Peyer's patch (tissue), 4 donors: ENCODE data around the gene PPM1M. TPM values are rescaled to one million over a fixed set of nuclear protein-coding genes. Genes with fewer than 3 reads are reported as not detected.
A peak's percentile ranks its signal among the peaks of the same experiment; 100 is the strongest.

Source experiments
- DNase-seq, 3 donors: peaks; one replicate each; pipeline ENCODE4 v3.0.0-alpha.2; 2017 to 2019
- H3K27ac ChIP-seq, 4 donors: fragments of 200-600 bp; sonication (generic); one replicate each; pipeline ENCODE4 v1.5.1; 2016 to 2019
- H3K27me3 ChIP-seq, 2 donors: fragments of 200-600 bp; sonication (generic); one replicate each; pipeline ENCODE4 v1.5.1; 2019
- H3K36me3 ChIP-seq, 3 donors: fragments of 200-600 bp; sonication (generic); one replicate each; pipeline ENCODE4 v1.5.1; 2016 to 2019
- H3K4me1 ChIP-seq, 4 donors: fragments of 200-600 bp; sonication (generic); one replicate each; pipeline ENCODE4 v1.5.1; 2016 to 2019
- H3K4me3 ChIP-seq, 4 donors: fragments of 200-600 bp; sonication (generic); 1 replicate in 3 of 4; 2 replicates in 1 of 4; pipeline ENCODE4 v1.5.1; 2016 to 2019; ENCODE audit warnings: mild to moderate bottlenecking in 1 of 4
- H3K9me3 ChIP-seq, 4 donors: fragments of 200-600 bp; sonication (generic); one replicate each; pipeline ENCODE4 v1.5.1; 2016 to 2019; ENCODE audit warnings: mild to moderate bottlenecking in 1 of 4
- CTCF ChIP-seq, 6 experiments: fragments of 450-650 bp in 4 of 6; fragments of 200-600 bp in 2 of 6; sonication (generic) in 1 of 6; IDR thresholded peaks; one replicate each; pipeline ENCODE4 v1.5.1; 2017 to 2019; ENCODE audit warnings: antibody characterized with exemption in 6 of 6, mild to moderate bottlenecking in 3 of 6, moderate library complexity in 1 of 6
- POLR2A ChIP-seq, 2 donors: fragments of 450-650 bp; IDR thresholded peaks; one replicate each; pipeline ENCODE4 v1.5.1; 2017; ENCODE audit warnings: antibody characterized with exemption in 2 of 2, mild to moderate bottlenecking in 2 of 2, moderate library complexity in 2 of 2
- total RNA-seq, 4 donors: library from RNA; depleted of rRNA; stranded (reverse); fragments of >200 nt; gene quantifications; one replicate each; pipeline ENCODE4 v1.1.0, GENCODE V29; 2016

The PPM1M gene
- total RNA-seq, 4 donors from 2014 or later = 4.0 to 32.2 (median 6.7) TPM

GRCh38 chr3:52277071-52277964 is 31.8 kb downstream of the PPM1M start:
- peak; percentile 79 to 89 (median 83) for DNase-seq
- Histone ChIP-seq H3K4me3 (peak overlapping the region; percentile 69 to 99 (median 80)), H3K36me3 (no peaks in the 10 kb centered on the region), H3K9me3 (no peaks in the 10 kb centered on the region), H3K4me1 (peaks cover 0 to 58% (median 13%) of the 10 kb centered on the region in 4 donors), H3K27ac (peak overlapping the region; percentile 95 to 100 (median 97)), H3K27me3 (no peaks in the 10 kb centered on the region)
- TF ChIP-seq CTCF (IDR thresholded peaks at IDR 0.05) (no peak), POLR2A (IDR thresholded peaks at IDR 0.05) (peak in 1 of 2 donors; percentile 46)

GRCh38 chr3:52277972-52278509 is 32.5 kb downstream of the PPM1M start:
- Histone ChIP-seq H3K9me3 (no peaks in the 10 kb centered on the region), H3K4me3 (peak overlapping the region; percentile 69 to 99 (median 80)), H3K27me3 (no peaks in the 10 kb centered on the region), H3K27ac (peak overlapping the region; percentile 95 to 100 (median 97)), H3K36me3 (no peaks in the 10 kb centered on the region), H3K4me1 (peaks cover 0 to 55% (median 11%) of the 10 kb centered on the region in 4 donors)
- DNase-seq = peak in 2 of 3 donors; percentile 52 to 78
- TF ChIP-seq CTCF (IDR thresholded peaks at IDR 0.05) (peak in 4 of 6 experiments; percentile 37 to 56 (median 52)), POLR2A (IDR thresholded peaks at IDR 0.05) (no peak)

GRCh38 chr3:52278510-52279069 is 33.0 kb downstream of the PPM1M start, which contains the start of gene WDR82:
TSS of gene WDR82 (minus strand) at chr3:52278649. CDS start at chr3:52278361, 288 bp downstream.
- Histone ChIP-seq H3K27ac (peak within 1 kb of the TSS; percentile 95 to 100 (median 97)), H3K9me3 (no peaks in the 10 kb centered on the region), H3K36me3 (no peaks in the 10 kb centered on the region), H3K4me3 (peak within 1 kb of the TSS; percentile 69 to 99 (median 80)), H3K4me1 (peaks cover 0 to 51% (median 11%) of the 10 kb centered on the region in 4 donors), H3K27me3 (no peaks in the 10 kb centered on the region)
- peak; percentile 98 to 99 (median 99) for DNase-seq
- TF ChIP-seq CTCF (IDR thresholded peaks at IDR 0.05) (peak in 5 of 6 experiments; percentile 19 to 50 (median 41)), POLR2A (IDR thresholded peaks at IDR 0.05) (peak; percentile 72 to 91)

- Histone ChIP-seq H3K4me3 (peak overlapping the region in 2 of 4 donors; percentile 90 to 99), H3K27me3 (no peaks in the 10 kb centered on the region), H3K4me1 (peaks cover 0 to 42% (median 11%) of the 10 kb centered on the region in 4 donors), H3K36me3 (no peaks in the 10 kb centered on the region), H3K27ac (peak overlapping the region; percentile 95 to 100 (median 97)), H3K9me3 (no peaks in the 10 kb centered on the region)
- TF ChIP-seq POLR2A (IDR thresholded peaks at IDR 0.05) = no peak
- TF ChIP-seq CTCF (IDR thresholded peaks at IDR 0.05) = no peak
- DNase-seq = no peak
These were observed 34.0 kb downstream of the PPM1M start for GRCh38 chr3:52279596-52279995.

- H3K9me3 ChIP-seq = no peaks in the 10 kb centered on the region
- H3K27ac ChIP-seq = peak overlapping the region; percentile 95 to 100 (median 97)
- TF ChIP-seq POLR2A (IDR thresholded peaks at IDR 0.05) = no peak
- no peak for TF ChIP-seq CTCF (IDR thresholded peaks at IDR 0.05)
- no peak overlapping the region for H3K4me3 ChIP-seq
- no peak for DNase-seq
- H3K36me3 ChIP-seq = no peaks in the 10 kb centered on the region
- peaks cover 0 to 40% (median 10%) of the 10 kb centered on the region in 4 donors for H3K4me1 ChIP-seq
- H3K27me3 ChIP-seq = no peaks in the 10 kb centered on the region
These were observed 34.5 kb downstream of the PPM1M start for GRCh38 chr3:52280050-52280461.
